B cell (primary cell): ENCODE results near the gene SPEM3. TPM values are rescaled to one million over a fixed set of nuclear protein-coding genes. Genes with fewer than 3 reads are reported as not detected.
"Not testable (repeated sequence)": the region's sequence is repeated elsewhere in the genome, so short reads cannot be mapped to it uniquely, and the experiment has no call there.

Source experiments
- ATAC-seq: fragments of 200-7000 bp; cut with Tn5 transposase; one replicate; pipeline ENCODE4 v1.10.0; 2021; ENCODE audit warnings: low read depth, mild to moderate bottlenecking, moderate number of reproducible peaks, moderate library complexity
- CTCF ChIA-PET: fragments of 350-600 bp; sonication (Branson Sonifier 250); formaldehyde crosslinking; loops from one replicate; lab custom pipeline; 2021; ENCODE audit warnings: antibody characterized with exemption, inconsistent platforms; lab: Charles Lee
- POLR2A ChIA-PET: fragments of 350-600 bp; sonication (Branson Sonifier 250); formaldehyde crosslinking; loops from one replicate; lab custom pipeline; 2021; ENCODE audit warnings: antibody characterized with exemption; lab: Charles Lee
- DNase-seq: peaks from one replicate; pipeline ENCODE4 v3.0.0; 2013
- H2AFZ ChIP-seq: 2 replicates; pipeline ENCODE4 v1.6.1; 2012; ENCODE audit warnings: mild to moderate bottlenecking, low read depth, low read length; ENCODE audit not compliant: insufficient read depth, poor library complexity, severe bottlenecking
- H3K27ac ChIP-seq, 2 donors: 1 replicate in 1 of 2; 2 replicates in 1 of 2; pipeline ENCODE4 v1.5.1; 2012 to 2013; ENCODE audit warnings: low read length in 2 of 2, mild to moderate bottlenecking in 2 of 2, moderate library complexity in 1 of 2
- H3K27me3 ChIP-seq, 4 experiments: fragments of 200-600 bp in 1 of 4; sonication (generic) in 1 of 4; replicated peaks in 1 of 4; 1 replicate in 2 of 4; 2 replicates in 2 of 4; pipeline versions ENCODE4 v1.6.1 to v1.7.0; 2013 to 2016; ENCODE audit warnings: low read length in 3 of 4, mild to moderate bottlenecking in 2 of 4, mixed read lengths in 1 of 4, moderate library complexity in 1 of 4; ENCODE audit not compliant: insufficient read depth in 4 of 4, control insufficient read depth in 3 of 4; ENCODE audit errors: control extremely low read depth in 1 of 4
- H3K36me3 ChIP-seq, 2 experiments: replicated peaks in 1 of 2; 1 replicate in 1 of 2; 2 replicates in 1 of 2; pipeline versions ENCODE4 v1.6.1 to v1.7.1; 2013; ENCODE audit warnings: low read length in 1 of 2; ENCODE audit not compliant: insufficient read depth in 2 of 2, control insufficient read depth in 1 of 2; ENCODE audit errors: control extremely low read depth in 1 of 2, extremely low read depth in 1 of 2
- H3K4me1 ChIP-seq, 2 donors: fragments of 200-600 bp in 1 of 2; sonication (generic) in 1 of 2; 1 replicate in 1 of 2; 2 replicates in 1 of 2; pipeline versions ENCODE4 v1.5.1 to v1.6.1; 2013 to 2017; ENCODE audit warnings: low read length in 2 of 2; ENCODE audit not compliant: control insufficient read depth in 2 of 2, insufficient read depth in 2 of 2
- H3K4me2 ChIP-seq: replicated peaks from 2 replicates; pipeline ENCODE3; 2012; ENCODE audit warnings: mild to moderate bottlenecking, low read depth, low read length; ENCODE audit not compliant: poor library complexity, severe bottlenecking
- H3K4me3 ChIP-seq, 5 experiments: fragments of 200-600 bp in 1 of 5; sonication (generic) in 1 of 5; 1 replicate in 3 of 5; 2 replicates in 2 of 5; pipeline versions ENCODE4 v1.5.1 to v1.7.0; 2011 to 2016; ENCODE audit warnings: low read length in 4 of 5, mild to moderate bottlenecking in 4 of 5, low read depth in 2 of 5, control low read depth in 1 of 5, moderate library complexity in 1 of 5; ENCODE audit not compliant: insufficient read depth in 1 of 5; ENCODE audit errors: control extremely low read depth in 1 of 5, extremely low read depth in 1 of 5
- H3K79me2 ChIP-seq: fragments of 200-600 bp; sonication (generic); one replicate; pipeline ENCODE4 v1.6.0; 2016; ENCODE audit warnings: low read length; ENCODE audit not compliant: control insufficient read depth, insufficient read depth
- H3K9ac ChIP-seq: fragments of 200-600 bp; sonication (generic); 2 replicates; pipeline ENCODE4 v1.6.1; 2017; ENCODE audit warnings: mild to moderate bottlenecking, low read length, moderate library complexity
- H3K9me3 ChIP-seq, 3 donors: one replicate each; pipeline versions ENCODE4 v1.6.1 to v1.7.1; 2013; ENCODE audit warnings: low read length in 2 of 3; ENCODE audit not compliant: control insufficient read depth in 2 of 3, insufficient read depth in 1 of 3; ENCODE audit errors: control extremely low read depth in 1 of 3
- H4K20me1 ChIP-seq: 2 replicates; pipeline ENCODE4 v1.6.0; 2012; ENCODE audit warnings: mild to moderate bottlenecking, low read length; ENCODE audit not compliant: insufficient read depth, control insufficient read depth, poor library complexity, severe bottlenecking
- H3K27ac Mint-ChIP-seq: one replicate; pipeline ENCODE4 v1.8.0; 2021; ENCODE audit warnings: mixed read lengths
- H3K27me3 Mint-ChIP-seq: one replicate; pipeline ENCODE4 v1.8.0; 2021; ENCODE audit warnings: mixed read lengths
- H3K4me1 Mint-ChIP-seq: one replicate; pipeline ENCODE4 v1.8.0; 2021; ENCODE audit warnings: mixed read lengths
- H3K4me3 Mint-ChIP-seq: one replicate; pipeline ENCODE4 v1.8.0; 2021; ENCODE audit warnings: mixed read lengths
- H3K9me3 Mint-ChIP-seq: one replicate; pipeline ENCODE4 v1.8.0; 2022; ENCODE audit warnings: mixed read lengths; ENCODE audit not compliant: insufficient read depth
- CTCF ChIP-seq: fragments of 200-600 bp; IDR thresholded peaks from one replicate; pipeline ENCODE4 v1.8.0; 2022; ENCODE audit warnings: antibody characterized with exemption, mild to moderate bottlenecking
- EZH2 ChIP-seq: IDR thresholded peaks from 2 replicates; pipeline ENCODE4 v1.6.1; 2012; ENCODE audit warnings: borderline replicate concordance, low read depth, mild to moderate bottlenecking, moderate library complexity, low read length; ENCODE audit not compliant: insufficient read depth, poor library complexity, severe bottlenecking
- WGBS: methylation state at CpG from one replicate; pipeline ENCODE4 v1.1.5; 2013; ENCODE audit warnings: missing lambda C conversion rate; ENCODE audit not compliant: insufficient coverage; 5-methylcytosine and 5-hydroxymethylcytosine counted together
- intact Hi-C: fragments of 100-400 bp; cut with micrococcal nuclease; formaldehyde crosslinking; loops from one replicate; pipeline ENCODE4 v1.10.0; 2022
- polyA plus RNA-seq: library from polyadenylated mRNA; depleted of rRNA; stranded (reverse); fragments of >200 nt; gene quantifications from 2 replicates; pipeline ENCODE4 v1.2.3, GENCODE V29; 2012
- total RNA-seq, 2 donors: library from RNA; stranded (reverse); fragments of 120-200 nt in 1 of 2; gene quantifications; 1 replicate in 1 of 2; 2 replicates in 1 of 2; pipeline versions ENCODE4 v1.2.3 to v1.2.4, GENCODE V29; 2013 to 2022

The SPEM3 gene
- total and polyA plus RNA-seq, 2 donors (not counting 1 experiment from before 2014, with no cell fraction given): not detected

DNA sequence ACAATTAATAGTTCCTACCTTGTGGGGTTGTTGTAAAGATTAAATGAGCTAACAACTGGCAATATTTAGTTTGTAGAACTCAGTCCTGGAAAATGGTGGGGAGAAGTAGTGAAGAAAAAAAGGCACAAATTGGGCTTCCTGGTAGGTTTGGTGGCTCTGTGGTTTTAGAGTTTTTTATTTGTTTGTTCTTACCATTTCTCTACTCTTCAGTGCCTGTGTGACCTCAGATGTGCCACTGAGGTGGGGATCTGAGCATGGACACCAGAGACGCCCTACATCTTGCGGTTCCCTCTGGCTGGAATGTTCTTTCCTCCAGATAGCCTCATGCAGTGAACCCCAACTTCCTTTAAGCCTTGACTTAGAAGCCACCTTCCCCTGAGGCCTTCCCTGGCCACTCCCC, 43.1 kb downstream of the SPEM3 start:
- H3K4me1 Mint-ChIP-seq: peaks cover 40% of the 10 kb centered on the region
- ChIA-PET POLR2A (interaction anchor here (1.2 kb wide), 1 partner anchor 8 kb away, joined by 5 read pairs; the partner anchor contains the start of gene ZBTB4), CTCF (interaction anchor here (1.5 kb wide), 1 partner anchor 116 kb away, joined by 4 read pairs; no protein-coding TSS in a partner anchor)
- Histone ChIP-seq H3K27ac (peak overlapping the region in 1 of 2 donors; percentile 2), H2AFZ (no peak overlapping the region), H4K20me1 (peaks cover 79% of the 10 kb centered on the region), H3K9me3 (no peaks in the 10 kb centered on the region), H3K4me1 (peaks cover 12 to 30% of the 10 kb centered on the region in 2 donors), H3K4me2 (no peak overlapping the region), H3K79me2 (peaks cover 76% of the 10 kb centered on the region), H3K9ac (no peak overlapping the region), H3K27me3 (no peaks in the 10 kb centered on the region), H3K4me3 (no peak overlapping the region), H3K36me3 (peaks cover 0 to 4% of the 10 kb centered on the region in 2 experiments)
- TF ChIP-seq CTCF (no peak), EZH2 (no peak)
- DNase-seq (no peak), ATAC-seq (no peak)
- H3K4me3 Mint-ChIP-seq: no peak overlapping the region
- no peaks in the 10 kb centered on the region for H3K27me3 Mint-ChIP-seq
- H3K27ac Mint-ChIP-seq: peak overlapping the region; percentile 15
- 87% methylated on average over 2 of the region's 2 CpGs for WGBS
- no peaks in the 10 kb centered on the region for H3K9me3 Mint-ChIP-seq
- intact Hi-C loops: no loop called here

- WGBS: 99% methylated on average over 6 of the region's 8 CpGs
- H3K9ac ChIP-seq, H3K4me3 Mint-ChIP-seq, DNase-seq, H3K4me3 ChIP-seq, H3K27ac Mint-ChIP-seq, H3K27ac ChIP-seq, H2AFZ ChIP-seq, H3K4me2 ChIP-seq, H3K27me3 ChIP-seq, H3K9me3 Mint-ChIP-seq, ATAC-seq, intact Hi-C loops, H3K36me3 ChIP-seq, H3K27me3 Mint-ChIP-seq, H3K9me3 ChIP-seq: not testable (repeated sequence)
- POLR2A ChIA-PET: interaction anchor here (0.7 kb wide), 1 partner anchor 8 kb away, joined by 9 read pairs; no protein-coding TSS in a partner anchor
- H3K4me1 Mint-ChIP-seq: peaks cover 48% of the 10 kb centered on the region
- Histone ChIP-seq H3K4me1 (peaks cover 21 to 40% of the 10 kb centered on the region in 2 donors), H4K20me1 (peaks cover 74% of the 10 kb centered on the region), H3K79me2 (peaks cover 86% of the 10 kb centered on the region)
- CTCF ChIA-PET: interaction anchor here (2.5 kb wide), 1 partner anchor 38 kb away, joined by 10 read pairs; no protein-coding TSS in a partner anchor
These were observed 46.1 kb downstream of the SPEM3 start for GRCh38 chr17:7474767-7475166.
